Body of pancreas (tissue), 4 donors: ENCODE measurements around the gene NCLN. TPM values are rescaled to one million over a fixed set of nuclear protein-coding genes. Genes with fewer than 3 reads are reported as not detected.

Experiments used
- ATAC-seq: fragments of 150-250 bp; one replicate; pipeline ENCODE4 v1.9.1; 2016
- DNase-seq, 4 donors: peaks; one replicate each; pipeline ENCODE4 v3.0.0-alpha.2; 2019
- H3K27ac ChIP-seq, 4 donors: fragments of 200-600 bp; sonication (generic); 1 replicate in 3 of 4; 2 replicates in 1 of 4; pipeline versions ENCODE4 v1.5.1 to v1.6.1; 2016 to 2019; ENCODE audit warnings: mild to moderate bottlenecking in 1 of 4, mixed read lengths in 1 of 4, moderate library complexity in 1 of 4
- H3K27me3 ChIP-seq, 2 donors: fragments of 200-600 bp; sonication (generic); one replicate each; pipeline ENCODE4 v1.6.0; 2016; ENCODE audit warnings: mild to moderate bottlenecking in 1 of 2
- H3K36me3 ChIP-seq, 2 donors: fragments of 200-600 bp; sonication (generic); replicated peaks in 1 of 2; 2 replicates each; pipeline ENCODE4 v1.5.1; 2016; ENCODE audit warnings: low read depth in 2 of 2; ENCODE audit not compliant: insufficient read depth in 1 of 2
- H3K4me1 ChIP-seq: fragments of 200-600 bp; sonication (generic); one replicate; pipeline ENCODE4 v1.6.0; 2016
- H3K4me3 ChIP-seq, 2 donors: fragments of 200-600 bp; sonication (generic); 1 replicate in 1 of 2; 2 replicates in 1 of 2; pipeline ENCODE4 v1.5.1; 2016 to 2019
- H3K9me3 ChIP-seq, 3 donors: fragments of 200-600 bp; sonication (generic); 1 replicate in 2 of 3; 2 replicates in 1 of 3; pipeline ENCODE4 v1.5.1; 2016
- POLR2A ChIP-seq, 3 donors: fragments of 450-650 bp; IDR thresholded peaks; one replicate each; pipeline ENCODE4 v1.6.1; 2016; ENCODE audit warnings: antibody characterized with exemption in 3 of 3, mild to moderate bottlenecking in 2 of 3
- WGBS, 2 donors: methylation state at CpG; one replicate each; pipeline ENCODE4 v1.1.5; 2017; 5-methylcytosine and 5-hydroxymethylcytosine counted together
- intact Hi-C: fragments of 100-400 bp; cut with DNase I; formaldehyde crosslinking; loops from one replicate; pipeline ENCODE4 v1.15.1; 2023
- total RNA-seq, 2 donors: library from RNA; depleted of rRNA; stranded (reverse); fragments of >200 nt; gene quantifications; one replicate each; pipeline ENCODE4 v1.1.0, GENCODE V29; 2016
- TF ChIP-seq, protein P1 (sequence below), 7 experiments: fragments of 450-650 bp in 4 of 7; fragments of 200-600 bp in 3 of 7; sonication (generic) in 3 of 7; IDR thresholded peaks; one replicate each; pipeline ENCODE4 v1.5.1; 2016 to 2019; ENCODE audit warnings: antibody characterized with exemption in 7 of 7

The NCLN gene
- total RNA-seq, 2 donors from 2014 or later: 30.6 to 56.0 TPM

GRCh38 chr19:3193256-3194105, 7.8 kb downstream of the NCLN start:
- no peaks in the 10 kb centered on the region for H3K36me3 ChIP-seq
- ATAC-seq: no peak
- peaks cover 11% of the 10 kb centered on the region for H3K4me1 ChIP-seq
- no peak overlapping the region for H3K27ac ChIP-seq
- TF ChIP-seq, protein P1, sequence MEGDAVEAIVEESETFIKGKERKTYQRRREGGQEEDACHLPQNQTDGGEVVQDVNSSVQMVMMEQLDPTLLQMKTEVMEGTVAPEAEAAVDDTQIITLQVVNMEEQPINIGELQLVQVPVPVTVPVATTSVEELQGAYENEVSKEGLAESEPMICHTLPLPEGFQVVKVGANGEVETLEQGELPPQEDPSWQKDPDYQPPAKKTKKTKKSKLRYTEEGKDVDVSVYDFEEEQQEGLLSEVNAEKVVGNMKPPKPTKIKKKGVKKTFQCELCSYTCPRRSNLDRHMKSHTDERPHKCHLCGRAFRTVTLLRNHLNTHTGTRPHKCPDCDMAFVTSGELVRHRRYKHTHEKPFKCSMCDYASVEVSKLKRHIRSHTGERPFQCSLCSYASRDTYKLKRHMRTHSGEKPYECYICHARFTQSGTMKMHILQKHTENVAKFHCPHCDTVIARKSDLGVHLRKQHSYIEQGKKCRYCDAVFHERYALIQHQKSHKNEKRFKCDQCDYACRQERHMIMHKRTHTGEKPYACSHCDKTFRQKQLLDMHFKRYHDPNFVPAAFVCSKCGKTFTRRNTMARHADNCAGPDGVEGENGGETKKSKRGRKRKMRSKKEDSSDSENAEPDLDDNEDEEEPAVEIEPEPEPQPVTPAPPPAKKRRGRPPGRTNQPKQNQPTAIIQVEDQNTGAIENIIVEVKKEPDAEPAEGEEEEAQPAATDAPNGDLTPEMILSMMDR (IDR thresholded peaks at IDR 0.05): no peak
- no peaks in the 10 kb centered on the region for H3K27me3 ChIP-seq
- WGBS, 2 donors: 79 to 94% methylated on average over 23 to 39 of the region's 40 CpGs
- H3K9me3 ChIP-seq: no peaks in the 10 kb centered on the region
- no peak overlapping the region for H3K4me3 ChIP-seq
- intact Hi-C loops: no loop called here
- DNase-seq: no peak

DNA sequence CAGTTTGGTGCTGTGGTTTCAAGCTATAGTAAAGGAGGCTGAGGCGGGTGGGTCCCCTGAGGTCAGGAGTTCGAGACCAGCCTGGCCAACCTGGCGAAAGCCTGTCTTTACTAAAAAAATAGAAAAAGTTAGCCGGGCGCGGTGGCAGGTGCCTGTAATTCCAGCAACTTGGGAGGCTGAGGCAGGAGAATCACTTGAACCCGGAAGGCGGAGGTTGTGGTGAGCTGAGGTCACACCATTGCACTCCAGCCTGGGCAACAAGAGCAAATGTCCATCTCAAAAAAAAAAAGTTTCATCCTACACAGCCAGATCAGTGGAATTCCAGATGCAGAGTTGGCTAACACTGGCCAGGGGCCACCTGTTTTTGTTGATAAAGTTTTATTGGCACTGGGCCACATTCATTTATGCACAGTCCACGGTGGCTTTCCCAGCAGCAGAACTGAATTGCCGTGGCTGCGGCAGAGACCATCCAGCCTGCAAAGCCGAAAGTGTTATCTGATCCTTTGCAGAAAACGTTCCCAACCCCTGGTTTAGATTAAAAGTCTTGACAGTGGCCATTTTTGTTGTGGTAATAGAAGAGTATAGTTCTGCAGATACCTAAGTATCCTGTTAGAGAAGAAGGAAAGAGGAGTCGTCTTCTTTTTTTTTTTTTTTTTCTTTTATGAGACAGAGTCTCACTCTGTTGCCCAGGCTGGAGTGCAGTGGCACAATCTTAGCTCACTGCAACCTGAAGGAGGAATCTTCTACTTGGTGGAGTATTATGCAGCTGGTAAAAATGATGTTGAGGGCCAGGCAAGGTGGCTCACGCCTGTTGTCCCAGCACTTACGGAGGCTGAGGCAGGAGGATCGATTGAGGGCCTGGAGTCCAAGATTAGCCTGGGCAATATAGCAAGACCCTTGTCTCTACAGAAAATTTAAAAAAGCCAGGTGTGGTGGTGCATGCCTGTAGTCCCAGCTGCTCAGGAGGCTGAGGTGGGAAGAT, 8.7 kb downstream of the NCLN start:
- H3K27me3 ChIP-seq: no peaks in the 10 kb centered on the region
- ATAC-seq (no peak), DNase-seq (no peak)
- intact Hi-C loops: no loop called here
- no peaks in the 10 kb centered on the region for H3K9me3 ChIP-seq
- H3K36me3 ChIP-seq: no peaks in the 10 kb centered on the region
- peaks cover 7% of the 10 kb centered on the region for H3K4me1 ChIP-seq
- H3K27ac ChIP-seq: no peak overlapping the region
- no peak overlapping the region for H3K4me3 ChIP-seq
- WGBS, 2 donors: 88 to 93% methylated on average over 17 of the region's 17 CpGs
- TF ChIP-seq, protein P1 (IDR thresholded peaks at IDR 0.05): no peak
- TF ChIP-seq POLR2A (IDR thresholded peaks at IDR 0.05): no peak

- TF ChIP-seq, protein P1 (IDR thresholded peaks at IDR 0.05): no peak
- TF ChIP-seq POLR2A (IDR thresholded peaks at IDR 0.05): no peak
- no peaks in the 10 kb centered on the region for H3K36me3 ChIP-seq
- H3K4me3 ChIP-seq: no peak overlapping the region
- intact Hi-C loops: no loop called here
- no peak for ATAC-seq
- no peaks in the 10 kb centered on the region for H3K9me3 ChIP-seq
- no peak overlapping the region for H3K27ac ChIP-seq
- DNase-seq: no peak
- H3K27me3 ChIP-seq: no peaks in the 10 kb centered on the region
- H3K4me1 ChIP-seq: no peaks in the 10 kb centered on the region
- 90 to 99% methylated on average over 22 to 38 of the region's 42 CpGs for WGBS, 2 donors
Measured at GRCh38 chr19:3196064-3196932, 10.6 kb downstream of the NCLN start.

DNA sequence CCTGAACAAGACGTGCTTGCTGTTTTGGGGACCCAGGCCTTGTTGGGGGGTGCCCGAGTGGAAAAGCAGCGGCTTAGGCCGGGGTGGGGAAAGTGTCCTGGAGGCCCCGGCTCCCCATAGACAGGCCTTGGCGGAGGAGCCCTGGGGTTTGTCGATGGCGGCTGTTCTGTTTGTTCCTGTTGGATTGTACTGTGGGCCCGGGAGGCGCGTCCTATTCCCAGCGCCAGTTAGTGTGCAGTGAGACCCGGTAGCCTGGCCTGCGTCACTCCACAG, 11.1 kb downstream of the NCLN start:
- Histone ChIP-seq H3K4me3 (no peak overlapping the region), H3K27ac (no peak overlapping the region), H3K9me3 (no peaks in the 10 kb centered on the region), H3K4me1 (no peaks in the 10 kb centered on the region), H3K36me3 (no peaks in the 10 kb centered on the region), H3K27me3 (no peaks in the 10 kb centered on the region)
- DNase-seq (no peak), ATAC-seq (no peak)
- intact Hi-C loops: no loop called here
- no peak for TF ChIP-seq POLR2A (IDR thresholded peaks at IDR 0.05)
- TF ChIP-seq, protein P1 (IDR thresholded peaks at IDR 0.05): no peak
- WGBS, 2 donors: 92 to 93% methylated on average over 8 to 14 of the region's 14 CpGs
